SH-SY5Y (cell line): ENCODE measurements around the gene CRACR2A.

Experiments
- GATA2 ChIP-seq: IDR thresholded peaks from 2 replicates; pipeline ENCODE4 v1.6.1; 2011; ENCODE audit warnings: mild to moderate bottlenecking, low read depth, low read length
- GATA3 ChIP-seq: IDR thresholded peaks from 2 replicates; pipeline ENCODE4 v1.6.1; 2011; ENCODE audit warnings: low read depth, mild to moderate bottlenecking, low read length, moderate library complexity

The CRACR2A gene

DNA sequence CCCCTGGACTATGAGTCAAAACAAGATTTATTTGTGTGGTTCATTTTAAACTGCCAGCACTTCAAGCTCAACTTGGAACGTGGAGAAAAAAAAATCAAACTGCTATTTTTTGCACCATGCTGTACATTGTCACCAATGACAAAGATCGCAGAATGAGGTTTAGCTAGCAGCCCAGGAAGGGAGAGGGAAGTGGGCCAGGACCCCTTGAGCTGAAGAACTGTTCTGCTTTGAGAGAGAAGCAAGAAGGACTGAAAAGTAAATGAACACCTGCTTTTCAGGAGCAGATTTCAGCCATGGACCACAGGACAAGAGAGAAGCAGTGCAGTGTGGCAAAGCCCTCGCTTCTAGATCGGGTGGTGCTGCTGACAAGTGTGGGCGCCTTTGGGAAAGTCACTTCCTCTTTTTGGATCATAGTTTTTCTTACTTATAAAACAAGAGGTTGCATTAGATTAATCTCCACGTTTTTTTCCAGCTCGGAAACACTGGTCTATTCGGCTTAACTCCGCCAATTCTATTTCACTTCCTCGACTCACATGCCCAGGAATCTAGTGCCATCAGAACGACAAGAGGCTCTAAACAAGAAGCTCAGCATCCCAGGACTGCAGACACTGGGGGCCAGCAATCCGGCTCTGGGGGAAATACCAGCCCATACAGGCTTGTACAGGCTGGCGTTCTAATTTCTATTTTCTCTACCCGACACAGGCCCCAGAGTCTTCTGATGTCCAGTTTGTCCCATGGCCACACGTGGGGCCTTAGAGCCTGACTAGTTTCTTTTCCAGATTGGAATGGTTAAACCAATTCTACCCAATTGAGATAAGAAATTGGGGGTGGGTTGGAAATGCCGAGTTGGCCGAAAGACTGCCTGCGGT lies 129.9 kb downstream of the CRACR2A start:
- TF ChIP-seq GATA3, result no peak
- TF ChIP-seq GATA2, result no peak

DNA sequence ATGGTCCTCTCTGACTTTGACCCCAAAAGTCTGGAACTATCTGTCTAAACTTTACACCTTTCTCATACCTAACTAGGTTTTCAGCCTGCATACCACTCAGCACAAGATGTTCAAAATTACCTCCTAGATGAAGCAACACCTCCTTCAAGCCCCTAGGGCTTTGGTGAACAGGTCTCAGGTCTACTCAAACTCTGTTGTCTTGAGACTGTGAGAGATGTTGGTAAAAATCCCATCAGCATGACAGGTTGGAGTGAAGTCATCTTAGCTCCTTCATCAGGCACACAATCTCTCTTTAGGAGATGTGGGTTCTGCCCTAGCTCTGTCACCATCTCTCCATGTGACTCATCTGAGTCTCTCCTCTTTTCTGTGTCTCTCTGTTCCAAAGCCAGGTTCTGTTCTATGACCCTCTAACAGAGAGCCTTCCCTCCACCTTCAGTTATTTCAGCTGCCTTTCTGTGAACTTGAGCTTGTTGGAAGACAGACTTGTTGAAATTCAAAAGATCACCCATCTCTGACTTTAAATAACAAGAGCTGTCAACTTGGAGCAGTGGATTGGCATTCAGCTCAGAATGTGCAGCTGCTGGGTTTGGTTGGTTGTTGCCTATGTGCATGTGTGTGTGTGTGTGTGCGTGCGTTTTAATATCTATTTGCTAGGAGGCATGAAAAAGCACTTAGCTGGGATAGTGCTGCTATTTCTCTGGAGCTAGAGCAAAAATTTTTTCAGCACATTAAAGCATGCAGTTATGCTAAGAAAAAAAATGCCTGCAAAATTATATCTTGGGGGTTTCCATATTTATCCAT lies 130.7 kb downstream of the CRACR2A start:
- TF ChIP-seq GATA2 (no peak), GATA3 (no peak)

DNA sequence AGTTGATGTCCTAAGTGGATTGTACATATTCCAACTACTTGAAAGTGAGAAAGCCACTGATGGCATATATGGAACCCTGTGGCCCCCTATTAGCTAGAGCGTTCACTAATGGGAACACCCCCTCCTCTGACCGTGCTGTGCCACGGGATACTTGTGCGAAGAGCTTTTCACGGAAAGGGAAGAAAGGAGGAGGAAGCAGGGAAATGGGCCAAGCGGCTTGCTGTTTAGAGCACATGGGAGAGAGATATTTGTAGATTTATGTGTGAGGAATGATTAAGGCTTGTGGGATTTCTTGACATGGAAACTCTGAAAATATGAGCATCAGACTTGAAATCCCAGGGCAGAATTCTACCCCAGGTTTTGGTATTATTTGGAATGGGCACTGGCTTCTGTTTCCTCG lies 132.1 kb downstream of the CRACR2A start:
- no peak for TF ChIP-seq GATA2
- TF ChIP-seq GATA3, result no peak

DNA sequence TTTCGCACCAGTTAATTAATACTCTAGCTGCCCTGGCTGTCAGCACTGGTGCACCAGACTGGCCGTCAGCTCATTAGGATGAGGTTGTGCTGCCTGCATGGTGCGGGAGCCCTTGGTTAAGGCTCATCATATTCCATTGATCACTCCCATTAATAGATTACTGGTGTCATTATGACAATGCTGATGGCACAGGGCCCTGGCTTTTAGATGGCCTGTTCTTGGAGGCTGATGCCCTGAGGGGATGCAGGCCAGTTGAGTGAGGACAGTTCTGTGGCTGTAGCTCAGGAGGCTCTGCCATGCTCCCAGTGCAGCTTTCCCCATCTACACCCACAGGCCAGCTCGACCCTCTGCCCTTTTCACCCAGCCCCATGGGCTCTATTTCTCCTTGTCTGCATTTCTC lies 135.3 kb downstream of the CRACR2A start:
- TF ChIP-seq GATA3 (no peak), GATA2 (no peak)

DNA sequence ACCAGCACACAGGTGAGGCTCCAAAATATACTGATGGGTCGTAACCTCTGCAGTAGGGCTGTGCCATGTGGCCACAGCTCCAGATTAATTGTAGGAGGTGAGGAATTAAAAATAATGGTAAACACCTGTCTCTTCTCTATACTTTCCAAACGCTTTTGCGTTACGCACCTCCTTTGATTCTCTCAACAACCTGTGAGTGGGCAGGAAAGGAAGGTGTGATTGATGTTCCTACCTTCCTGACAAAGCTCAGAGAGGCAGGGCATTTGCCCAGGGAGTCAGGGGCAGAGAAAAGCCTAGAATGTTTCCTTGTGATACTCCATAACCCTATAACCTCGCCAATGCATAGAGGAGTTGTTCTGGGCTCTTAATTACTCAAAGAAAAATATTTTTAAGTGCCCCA lies 137.0 kb downstream of the CRACR2A start:
- no peak for TF ChIP-seq GATA2
- no peak for TF ChIP-seq GATA3

DNA sequence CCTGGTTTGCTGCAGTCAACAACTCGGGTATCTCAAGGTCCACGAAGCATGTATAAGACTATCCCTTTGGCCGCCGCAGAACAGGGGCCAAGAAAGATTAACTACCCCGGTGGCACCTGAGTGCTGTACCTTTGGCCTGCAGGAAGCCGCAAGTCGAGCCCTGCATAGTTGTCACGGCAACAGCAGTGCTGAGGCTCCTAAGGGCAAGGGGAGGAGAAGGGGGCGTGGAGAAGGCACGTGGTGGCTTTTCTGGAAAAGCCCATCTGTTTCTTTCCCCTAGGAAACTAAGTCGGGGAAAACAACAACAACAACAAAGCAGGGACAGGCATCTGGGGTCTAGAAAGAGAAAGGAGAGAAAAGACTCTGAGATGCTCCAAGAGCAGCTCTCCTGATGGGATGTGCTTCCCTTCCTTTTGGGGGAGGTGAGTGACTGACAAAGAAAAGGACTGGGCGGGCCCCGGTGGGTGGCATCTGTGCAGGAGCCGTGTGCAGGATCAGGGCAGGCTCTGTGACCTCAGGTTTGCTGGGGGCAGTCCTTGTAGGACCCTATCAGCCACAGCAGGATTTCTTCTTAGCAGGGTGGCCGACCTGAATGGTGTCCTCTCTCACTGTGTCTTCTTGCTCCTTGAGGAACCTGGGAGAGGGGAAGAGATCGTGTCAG lies 138.0 kb downstream of the CRACR2A start:
- TF ChIP-seq GATA2, result no peak

DNA sequence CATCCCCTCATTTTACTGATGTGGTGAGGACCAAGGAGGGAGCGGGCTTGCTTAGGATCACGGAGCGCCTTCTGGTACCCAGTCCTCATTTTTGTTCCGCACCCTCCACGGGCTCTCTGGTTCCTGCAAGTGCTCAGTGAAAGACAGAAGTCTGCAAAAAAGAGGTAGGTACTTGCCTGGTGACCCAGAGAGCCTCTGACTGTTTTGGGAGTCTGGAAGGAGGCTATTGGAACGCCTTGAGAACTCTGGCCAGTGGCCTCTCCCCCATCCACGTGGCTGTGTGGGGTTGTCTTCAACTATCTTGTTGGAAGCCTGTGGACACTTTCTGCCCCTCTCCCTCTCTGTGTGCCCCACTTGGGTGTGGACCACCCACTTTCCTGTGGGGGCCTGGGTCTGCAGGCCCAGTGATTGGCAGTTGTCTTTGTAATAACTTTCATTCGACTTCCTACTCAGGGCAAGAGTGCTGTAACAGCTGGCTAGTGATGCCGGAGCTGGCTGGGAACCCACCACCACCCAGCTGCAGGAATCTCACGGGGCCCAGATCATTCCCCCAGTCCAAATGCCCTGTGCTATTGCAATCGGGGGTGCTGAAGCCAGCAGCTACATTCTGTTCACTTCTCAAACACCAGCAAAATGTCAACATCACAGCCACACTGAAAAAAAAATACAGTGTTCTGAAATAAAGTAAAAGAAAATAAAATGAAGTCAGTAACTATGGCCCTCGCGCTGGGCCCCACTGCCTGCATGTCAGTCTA lies 139.1 kb downstream of the CRACR2A start:
- TF ChIP-seq GATA3 (no peak), GATA2 (no peak)

DNA sequence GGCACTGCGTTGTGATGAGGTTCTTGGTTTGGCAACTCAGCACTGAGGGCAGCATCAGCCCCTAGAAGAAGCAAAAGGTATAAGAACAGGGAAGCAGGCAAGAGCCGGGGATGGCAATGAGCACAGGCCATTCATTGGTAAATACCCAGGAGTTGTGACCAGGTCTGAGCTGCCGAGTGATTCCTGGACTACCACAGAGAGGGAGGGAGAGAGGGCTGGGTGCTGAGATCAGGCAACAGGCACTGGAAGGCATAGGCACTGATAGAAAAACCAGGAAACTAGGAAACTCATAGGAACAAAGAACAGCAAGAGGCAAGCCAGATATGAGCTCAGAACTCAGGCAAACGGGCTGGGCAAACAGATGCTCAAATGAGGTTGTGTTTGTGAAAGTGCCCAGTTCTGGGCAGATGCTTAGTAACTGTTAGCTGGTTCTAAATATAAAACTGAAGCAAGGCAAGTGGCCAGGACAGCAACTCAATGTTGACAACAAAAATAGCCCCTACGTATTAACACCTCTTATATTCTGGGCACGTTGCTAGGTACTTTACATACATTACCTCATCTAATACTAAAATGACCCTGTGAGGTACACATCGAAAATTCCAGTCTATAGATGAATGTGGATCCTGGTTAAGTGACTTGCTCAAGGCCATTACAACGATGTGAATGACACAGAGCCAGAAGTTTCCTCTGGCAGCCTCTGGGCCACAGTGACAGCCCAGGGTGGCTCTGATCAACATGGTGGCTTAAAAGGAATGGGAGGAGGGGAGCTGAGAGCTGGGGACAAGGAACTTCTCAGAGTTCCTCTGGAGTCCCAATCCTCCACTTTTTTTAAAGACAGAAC lies 140.8 kb downstream of the CRACR2A start:
- no peak for TF ChIP-seq GATA3
- TF ChIP-seq GATA2, result no peak

DNA sequence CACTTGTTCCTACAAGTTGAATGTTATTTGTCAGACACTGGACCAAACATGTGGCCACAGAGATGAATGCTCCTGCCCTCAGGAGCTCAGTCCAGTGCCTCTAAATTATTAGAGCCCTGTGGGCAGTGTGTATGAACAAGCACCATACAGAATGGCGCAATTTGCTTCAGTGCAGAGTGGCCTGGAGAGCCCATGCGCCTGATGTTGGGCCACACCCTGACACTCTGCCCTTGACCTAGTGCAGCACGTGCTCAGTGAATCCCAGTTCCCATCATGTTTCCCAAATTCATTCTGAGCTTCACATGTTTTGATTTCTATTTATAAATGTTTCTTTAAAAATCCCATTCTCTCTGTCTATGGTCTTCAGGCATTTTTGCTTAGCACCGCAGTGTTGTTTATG lies 145.1 kb downstream of the CRACR2A start:
- TF ChIP-seq GATA3 (no peak), GATA2 (no peak)

DNA sequence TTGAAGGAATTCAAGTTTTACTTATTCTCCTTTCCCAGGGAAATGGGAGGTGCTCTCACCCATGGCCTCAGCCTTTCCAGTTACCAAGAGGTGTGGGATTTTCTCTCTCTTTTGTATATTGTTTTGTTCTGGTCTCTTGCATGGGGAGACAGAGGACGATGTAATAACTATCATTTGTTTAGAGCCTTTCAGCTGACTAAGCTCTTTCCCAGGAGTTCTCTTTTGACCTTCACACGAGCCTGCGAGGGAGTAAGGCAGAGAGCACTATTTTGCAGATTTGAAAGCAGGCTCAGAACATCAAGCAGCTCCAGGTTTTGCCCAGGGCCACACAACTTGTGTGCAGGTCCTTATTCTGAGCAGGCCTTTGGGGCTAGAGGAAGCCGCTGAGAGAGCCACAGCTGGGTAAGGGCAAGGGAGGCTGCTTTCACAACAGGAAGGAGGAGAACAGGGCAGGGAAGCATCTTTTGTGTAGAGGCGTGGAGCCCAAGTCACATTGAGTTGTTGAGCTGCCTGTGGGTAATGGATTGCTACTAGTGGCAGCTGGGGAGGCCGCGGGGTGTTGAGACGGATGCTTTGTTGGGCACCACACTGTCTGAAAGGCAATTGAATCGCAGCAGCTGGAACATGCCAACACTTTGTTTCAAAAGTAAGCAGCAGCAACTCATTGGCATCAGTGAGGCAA lies 145.7 kb downstream of the CRACR2A start:
- TF ChIP-seq GATA3, result no peak
- TF ChIP-seq GATA2, result no peak

DNA sequence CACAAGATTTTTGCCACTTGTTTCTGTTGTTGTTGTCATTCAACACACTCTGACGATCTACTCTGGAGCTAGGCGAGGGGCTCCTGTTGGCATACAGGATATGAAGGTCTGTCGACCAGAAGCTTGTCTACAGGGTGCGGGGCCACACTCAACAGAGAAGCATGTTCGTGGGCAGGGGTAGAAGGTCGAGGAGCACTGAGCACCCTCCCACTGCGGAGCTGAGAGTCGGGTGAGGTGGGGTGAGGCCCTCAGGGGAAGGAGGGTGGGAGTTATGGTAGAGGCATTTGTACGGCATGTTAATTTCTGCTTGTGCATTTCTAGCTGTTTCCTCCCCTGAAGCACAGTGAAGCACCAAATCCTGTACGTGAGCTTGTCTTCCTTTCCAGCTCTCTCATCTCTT lies 146.8 kb downstream of the CRACR2A start:
- TF ChIP-seq GATA2, result no peak

DNA sequence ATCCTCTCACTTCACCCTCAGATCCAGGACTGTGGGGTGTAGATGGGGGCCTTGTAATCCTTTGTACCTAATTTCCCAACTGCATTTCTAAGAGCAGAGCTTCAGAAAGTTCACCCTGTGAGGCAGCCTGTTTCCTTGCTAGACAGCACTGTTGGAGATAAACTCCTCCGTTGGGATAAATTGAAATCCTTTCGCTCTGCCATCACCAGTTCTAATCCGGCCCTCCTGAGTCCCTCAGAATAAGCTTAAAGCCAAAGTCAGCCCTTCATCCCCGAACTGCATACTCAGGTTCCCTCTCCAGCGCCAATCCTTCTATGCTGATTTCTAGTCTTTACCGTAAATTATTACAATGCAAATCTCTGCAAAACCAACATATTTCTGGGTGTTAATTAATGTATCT lies 147.2 kb downstream of the CRACR2A start:
- TF ChIP-seq GATA2 (no peak), GATA3 (no peak)
